ENCODE measurements around the gene PPIH. TPM values are rescaled to one million over a fixed set of nuclear protein-coding genes. Genes with fewer than 3 reads are reported as not detected.
A peak's percentile ranks its signal among the peaks of the same experiment; 100 is the strongest.

Gene PPIH
- total and polyA plus RNA-seq, 2 of the 13 experiments (the other 11 are each of a cell fraction or from before 2014, with no cell fraction given): 29.9 to 72.6 TPM

- no TSS peak for BruUV-seq (replicated peaks)
- Histone ChIP-seq H3K27ac (ENCODE audit: extremely low read length, insufficient read depth, low read length) (peak overlapping the region; percentile 38), H3K4me3 (replicated peaks in 1 of 3; ENCODE audit: insufficient read depth in 1 of 3, low read depth in 2 of 3, low read length in 3 of 3) (no peak overlapping the region), H2AFZ (ENCODE audit: low read length) (no peak overlapping the region), H3K36me3 (replicated peaks in 1 of 2; ENCODE audit: control insufficient read depth in 1 of 2, insufficient read depth in 2 of 2, low read length in 2 of 2) (peaks cover 15 to 54% of the 10 kb centered on the region in 2 experiments), H3K4me2 (ENCODE audit: low read depth, low read length) (peak overlapping the region; percentile 40), H3K9me3 (ENCODE audit: low read length) (no peaks in the 10 kb centered on the region), H3K27me3 (ENCODE audit: control insufficient read depth in 1 of 2, insufficient read depth in 2 of 2, low read length in 2 of 2) (no peaks in the 10 kb centered on the region), H3K4me1 (ENCODE audit: insufficient read depth, low read length) (peaks cover 62% of the 10 kb centered on the region), H3K79me2 (ENCODE audit: insufficient read depth, low read length) (peaks cover 93% of the 10 kb centered on the region), H4K20me1 (ENCODE audit: insufficient read depth, low read length) (peaks cover 78% of the 10 kb centered on the region), H3K9ac (ENCODE audit: insufficient read depth, low read depth, low read length) (no peak overlapping the region)
- POLR2A ChIA-PET: interaction anchor here (3.0 kb wide), 1 partner anchor 10 kb away, joined by 21 read pairs; the partner anchor contains the start of gene YBX1
- FAIRE-seq (peak; percentile 28), ATAC-seq (peak; percentile 71), DNase-seq (ENCODE audit: low spot score) (no peak)
- CTCF ChIA-PET (ENCODE audit: low intra/inter-chr PET ratio, low total read pairs): no interaction called here
- in situ Hi-C loops (cut with HindIII; ENCODE audit: extremely low pct_ligation_motif_present, low pct_unique_long_range_greater_than_20kb): no loop called here
- intact Hi-C loops (cut with micrococcal nuclease; ENCODE audit: unreplicated experiment): no loop called here
- 63% methylated on average over 5 of the region's 5 CpGs for WGBS (ENCODE audit: low lambda C conversion rate)
- TF ChIP-seq ZNF790 (CRISPR knock-in tag; IDR thresholded peaks at IDR 0.05; ENCODE audit: borderline replicate concordance) (no peak), YY1 (IDR thresholded peaks at IDR 0.05; ENCODE audit: insufficient read depth, insufficient replicate concordance, low read depth, low read length) (no peak)
Measured at GRCh38 chr1:42692461-42692860, 34.2 kb downstream of the PPIH start.

DNA sequence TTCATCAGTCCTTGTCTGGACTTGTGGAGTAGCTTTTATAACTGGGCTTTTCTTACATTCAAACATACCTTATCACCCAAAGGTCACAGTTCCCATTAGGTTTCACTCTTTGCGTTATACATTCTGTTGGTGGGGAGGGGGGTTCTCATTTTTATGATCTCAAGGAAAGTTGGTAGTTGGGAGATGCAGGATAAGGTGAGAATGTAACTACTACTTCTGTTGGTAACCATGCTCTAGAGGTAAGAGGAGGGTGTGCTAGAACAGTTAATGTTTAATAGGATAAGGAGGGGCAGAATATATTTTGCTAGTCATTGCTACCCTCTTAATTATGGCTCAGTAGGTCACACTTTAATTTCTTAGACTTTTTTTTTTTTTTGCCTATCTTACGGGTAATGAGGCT lies 34.7 kb downstream of the PPIH start:
- peaks cover 74% of the 10 kb centered on the region for H4K20me1 ChIP-seq (ENCODE audit: insufficient read depth, low read length)
- FAIRE-seq (no peak), ATAC-seq (peak; percentile 11), DNase-seq (ENCODE audit: low spot score) (no peak)
- H3K27me3 ChIP-seq (ENCODE audit: control insufficient read depth in 1 of 2, insufficient read depth in 2 of 2, low read length in 2 of 2): no peaks in the 10 kb centered on the region
- ChIA-PET CTCF (ENCODE audit: low intra/inter-chr PET ratio, low total read pairs) (no interaction called here), POLR2A (interaction anchor here (3.0 kb wide), 1 partner anchor 11 kb away, joined by 21 read pairs; the partner anchor contains the start of gene YBX1)
- peaks cover 13 to 54% of the 10 kb centered on the region in 2 experiments for H3K36me3 ChIP-seq (replicated peaks in 1 of 2; ENCODE audit: control insufficient read depth in 1 of 2, insufficient read depth in 2 of 2, low read length in 2 of 2)
- H3K79me2 ChIP-seq (ENCODE audit: insufficient read depth, low read length): peaks cover 93% of the 10 kb centered on the region
- H3K4me2 ChIP-seq (ENCODE audit: low read depth, low read length): peak overlapping the region; percentile 40; the same call in 1 of the 2 replicates
- H3K9ac ChIP-seq (ENCODE audit: insufficient read depth, low read depth, low read length): no peak overlapping the region
- no TSS peak for BruUV-seq (replicated peaks)
- H3K4me1 ChIP-seq (ENCODE audit: insufficient read depth, low read length): peaks cover 57% of the 10 kb centered on the region
- 84% methylated on average over 2 of the region's 2 CpGs for WGBS (ENCODE audit: low lambda C conversion rate)
- in situ Hi-C loops (cut with HindIII; ENCODE audit: extremely low pct_ligation_motif_present, low pct_unique_long_range_greater_than_20kb) (no loop called here), intact Hi-C loops (cut with micrococcal nuclease; ENCODE audit: unreplicated experiment) (no loop called here)
- no peak overlapping the region for H2AFZ ChIP-seq (ENCODE audit: low read length)
- peak overlapping the region; percentile 38 for H3K27ac ChIP-seq (ENCODE audit: extremely low read length, insufficient read depth, low read length)
- TF ChIP-seq POLR2A (IDR thresholded peaks at IDR 0.05; ENCODE audit: insufficient read depth in 1 of 2, low read depth in 2 of 2, low read length in 2 of 2) (0 out of 4 replicates have a peak, but pooled peaks of 1 of the 2 experiments have one; percentile 8), TFAP4 (IDR thresholded peaks at IDR 0.05; ENCODE audit: borderline replicate concordance, low read depth) (no peak)
- no peaks in the 10 kb centered on the region for H3K9me3 ChIP-seq (ENCODE audit: low read length)
- H3K4me3 ChIP-seq (replicated peaks in 1 of 3; ENCODE audit: insufficient read depth in 1 of 3, low read depth in 2 of 3, low read length in 3 of 3): no peak overlapping the region
